Neuronal stem cell (in vitro differentiated cells): ENCODE measurements around the gene EBP.
"Not testable (repeated sequence)": the region's sequence is repeated elsewhere in the genome, so short reads cannot be mapped to it uniquely, and the experiment has no call there.

Experiments used
- DNase-seq: peaks from one replicate; pipeline ENCODE4 v3.0.0-alpha.2; 2013; ENCODE audit warnings: low spot score
- H2AFZ ChIP-seq: one replicate; pipeline ENCODE4 v1.6.1; 2013; ENCODE audit warnings: mild to moderate bottlenecking, low read length, inconsistent platforms
- H2AK5ac ChIP-seq: 2 replicates; pipeline ENCODE4 v1.6.1; 2013; ENCODE audit warnings: low read depth, mild to moderate bottlenecking, inconsistent platforms, low read length, moderate library complexity, mixed read lengths
- H2BK120ac ChIP-seq: 2 replicates; pipeline ENCODE4 v1.6.1; 2013; ENCODE audit warnings: low read depth, mild to moderate bottlenecking, inconsistent platforms, low read length, moderate library complexity, mixed read lengths
- H2BK12ac ChIP-seq: one replicate; pipeline ENCODE4 v1.6.1; 2013; ENCODE audit warnings: low read length, inconsistent platforms
- H2BK15ac ChIP-seq: 2 replicates; pipeline ENCODE4 v1.6.1; 2013; ENCODE audit warnings: mild to moderate bottlenecking, low read length, inconsistent platforms, mixed read lengths
- H2BK5ac ChIP-seq: one replicate; pipeline ENCODE4 v1.6.1; 2013; ENCODE audit warnings: inconsistent platforms, mild to moderate bottlenecking, low read length, moderate library complexity
- H3K14ac ChIP-seq: one replicate; pipeline ENCODE4 v1.6.1; 2013; ENCODE audit warnings: low read length, inconsistent platforms
- H3K18ac ChIP-seq: 2 replicates; pipeline ENCODE4 v1.6.1; 2013; ENCODE audit warnings: low read length, inconsistent platforms
- H3K23ac ChIP-seq: 2 replicates; pipeline ENCODE4 v1.6.1; 2013; ENCODE audit warnings: low read depth, mild to moderate bottlenecking, mixed read lengths, low read length, inconsistent platforms; ENCODE audit not compliant: poor library complexity
- H3K27ac ChIP-seq: replicated peaks from 3 replicates; pipeline ENCODE4 v1.5.1; 2013; ENCODE audit warnings: low read length, inconsistent platforms
- H3K27me3 ChIP-seq, 3 experiments: 2 replicates each; pipeline ENCODE4 v1.6.1; 2013; ENCODE audit warnings: low read length in 3 of 3, mild to moderate bottlenecking in 2 of 3, inconsistent platforms in 1 of 3, low read depth in 1 of 3, mixed read lengths in 1 of 3, moderate library complexity in 1 of 3; ENCODE audit not compliant: control insufficient read depth in 3 of 3, insufficient read depth in 3 of 3
- H3K36me3 ChIP-seq, 2 donors: replicated peaks in 1 of 2; 2 replicates each; pipeline ENCODE4 v1.6.1; 2013; ENCODE audit warnings: low read length in 2 of 2; ENCODE audit not compliant: control insufficient read depth in 2 of 2, insufficient read depth in 2 of 2
- H3K4ac ChIP-seq: 2 replicates; pipeline ENCODE4 v1.6.1; 2013; ENCODE audit warnings: inconsistent platforms, mild to moderate bottlenecking, low read length, moderate library complexity
- H3K4me1 ChIP-seq, 2 donors: 1 replicate in 1 of 2; 2 replicates in 1 of 2; pipeline ENCODE4 v1.6.1; 2013; ENCODE audit warnings: low read length in 2 of 2, low read depth in 1 of 2; ENCODE audit not compliant: control insufficient read depth in 2 of 2, insufficient read depth in 1 of 2
- H3K4me2 ChIP-seq: one replicate; pipeline ENCODE4 v1.6.1; 2013; ENCODE audit warnings: mild to moderate bottlenecking, low read length, inconsistent platforms; ENCODE audit not compliant: insufficient read depth, poor library complexity, severe bottlenecking
- H3K4me3 ChIP-seq, 2 donors: 2 replicates each; pipeline ENCODE4 v1.5.1; 2013; ENCODE audit warnings: low read length in 2 of 2, mild to moderate bottlenecking in 2 of 2, inconsistent platforms in 1 of 2, moderate library complexity in 1 of 2
- H3K79me1 ChIP-seq: one replicate; pipeline ENCODE4 v1.6.1; 2013; ENCODE audit warnings: low read depth, mild to moderate bottlenecking, inconsistent platforms, low read length, moderate library complexity
- H3K9ac ChIP-seq: one replicate; pipeline ENCODE4 v1.6.1; 2013; ENCODE audit warnings: mild to moderate bottlenecking, low read depth, low read length, inconsistent platforms; ENCODE audit not compliant: poor library complexity
- H3K9me3 ChIP-seq, 2 donors: replicated peaks in 1 of 2; 2 replicates each; pipeline versions ENCODE3 to v1.6.1; 2013; ENCODE audit warnings: low read length in 2 of 2, mild to moderate bottlenecking in 2 of 2, inconsistent platforms in 1 of 2, low read depth in 1 of 2, mixed read lengths in 1 of 2, moderate library complexity in 1 of 2; ENCODE audit not compliant: control insufficient read depth in 2 of 2, insufficient read depth in 1 of 2
- H4K8ac ChIP-seq: one replicate; pipeline ENCODE4 v1.6.1; 2013; ENCODE audit warnings: low read depth, mild to moderate bottlenecking, inconsistent platforms, low read length, moderate library complexity
- H4K91ac ChIP-seq: one replicate; pipeline ENCODE4 v1.6.1; 2013; ENCODE audit warnings: low read length, low read depth, mild to moderate bottlenecking, inconsistent platforms; ENCODE audit not compliant: poor library complexity
- WGBS, 2 donors: extraction: QIAGEN DNeasy Blood & Tissue Kit; methylation state at CpG; one replicate each; pipeline ENCODE4 v1.1.7; 2013; ENCODE audit warnings: missing lambda C conversion rate in 2 of 2, mixed read lengths in 1 of 2; ENCODE audit not compliant: insufficient read length in 2 of 2, insufficient replicate concordance in 1 of 2; ENCODE audit errors: extremely low coverage in 2 of 2; 5-methylcytosine and 5-hydroxymethylcytosine counted together

Gene EBP

DNA sequence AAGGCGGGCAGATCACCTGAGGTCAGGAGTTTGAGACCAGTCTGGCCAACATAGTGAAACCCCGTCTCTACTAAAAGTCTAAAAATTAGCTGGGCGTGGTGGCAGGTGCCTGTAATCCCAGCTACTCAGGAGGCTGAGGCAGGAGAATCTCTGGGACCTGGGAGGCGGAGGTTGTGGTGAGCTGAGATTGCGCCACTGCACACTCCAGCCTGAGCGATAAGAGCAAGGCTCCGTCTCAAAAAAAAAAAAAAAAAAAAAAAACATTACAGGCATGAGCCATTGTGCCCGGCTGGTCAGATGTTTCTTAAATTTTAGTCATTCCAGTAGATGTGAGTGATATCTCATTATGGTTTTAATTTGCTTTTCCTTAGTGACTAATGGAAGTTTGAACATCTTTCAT, 4.2 kb downstream of the EBP start:
- H3K36me3 ChIP-seq = peaks cover 16 to 47% of the 10 kb centered on the region in 2 donors
- H3K18ac ChIP-seq, H3K27ac ChIP-seq, H3K4ac ChIP-seq, H2BK120ac ChIP-seq, H2BK5ac ChIP-seq, H2AK5ac ChIP-seq, H3K27me3 ChIP-seq, H2AFZ ChIP-seq, DNase-seq, H2BK15ac ChIP-seq, H3K4me1 ChIP-seq, H4K8ac ChIP-seq, H3K4me3 ChIP-seq, H3K14ac ChIP-seq, H3K23ac ChIP-seq, H3K79me1 ChIP-seq, H2BK12ac ChIP-seq, H3K9me3 ChIP-seq, H4K91ac ChIP-seq, H3K9ac ChIP-seq, H3K4me2 ChIP-seq: not testable (repeated sequence)
- WGBS, 2 donors = no CpG with 5 or more reads among the region's 8 CpGs

GRCh38 chrX:48530736-48531135, 9.1 kb downstream of the EBP start:
- no CpG with 5 or more reads among the region's 3 CpGs for WGBS, 2 donors
- H4K8ac ChIP-seq = no peak overlapping the region

DNA sequence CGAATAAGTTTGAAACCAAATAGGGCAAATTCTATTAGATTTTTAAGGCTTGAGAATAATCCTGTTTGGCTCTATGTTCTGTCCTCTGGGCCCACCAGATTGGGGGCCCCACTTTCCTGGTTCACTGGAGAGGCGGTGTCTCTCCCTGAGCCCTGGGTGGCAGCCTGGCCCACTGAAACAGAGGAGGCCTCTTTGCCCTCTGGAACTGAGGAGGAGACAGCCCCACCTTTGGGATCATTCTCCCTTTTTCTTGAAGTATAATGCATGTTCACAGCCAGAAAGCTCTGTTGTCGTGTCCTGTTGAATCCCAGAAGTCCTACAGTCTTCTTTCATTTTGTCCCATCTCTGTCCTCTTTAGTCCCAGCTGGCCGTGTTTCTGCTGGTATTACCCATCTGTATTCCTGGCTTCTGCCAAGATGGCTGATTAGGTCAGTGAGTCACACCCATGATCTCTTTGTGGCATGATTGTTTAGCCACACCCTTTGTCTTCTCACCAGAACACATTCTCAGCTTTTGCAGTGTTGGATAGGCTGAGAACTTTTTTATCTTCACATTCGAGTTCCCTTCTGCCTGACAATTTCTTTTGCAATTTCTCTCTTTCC, 9.9 kb downstream of the EBP start:
- Histone ChIP-seq H3K79me1 (peaks cover 1% of the 10 kb centered on the region), H3K14ac (no peak overlapping the region), H4K91ac (no peak overlapping the region), H2AFZ (no peak overlapping the region), H3K4me1 (no peaks in the 10 kb centered on the region), H3K27me3 (no peaks in the 10 kb centered on the region), H4K8ac (no peak overlapping the region), H3K9ac (no peak overlapping the region), H3K27ac (no peak overlapping the region), H3K4me2 (no peak overlapping the region), H2BK5ac (no peak overlapping the region), H2BK15ac (no peak overlapping the region), H3K4ac (no peak overlapping the region), H3K4me3 (no peak overlapping the region), H3K18ac (no peak overlapping the region), H2BK120ac (no peak overlapping the region), H3K36me3 (peaks cover 12 to 28% of the 10 kb centered on the region in 2 donors), H2BK12ac (no peak overlapping the region), H3K23ac (no peak overlapping the region), H3K9me3 (no peaks in the 10 kb centered on the region), H2AK5ac (no peak overlapping the region)
- no peak for DNase-seq
- WGBS, 2 donors = no CpG with 5 or more reads among the region's 5 CpGs

More at GRCh38 chrX:48530736-48531135, 9.1 kb downstream of the EBP start:
- peaks cover 13 to 33% of the 10 kb centered on the region in 2 donors for H3K36me3 ChIP-seq
- DNase-seq = no peak
- no peak overlapping the region for H3K18ac ChIP-seq
- H3K4me2 ChIP-seq = no peak overlapping the region
- H3K9ac ChIP-seq = no peak overlapping the region
- no peak overlapping the region for H3K27ac ChIP-seq
- no peak overlapping the region for H2AK5ac ChIP-seq
- H2BK12ac ChIP-seq = no peak overlapping the region
- H3K27me3 ChIP-seq = no peaks in the 10 kb centered on the region
- no peak overlapping the region for H3K4ac ChIP-seq
- H2BK5ac ChIP-seq = no peak overlapping the region
- no peaks in the 10 kb centered on the region for H3K4me1 ChIP-seq
- no peak overlapping the region for H3K14ac ChIP-seq
- H2AFZ ChIP-seq = no peak overlapping the region
- no peak overlapping the region for H2BK120ac ChIP-seq
- no peak overlapping the region for H4K91ac ChIP-seq
- peaks cover 1% of the 10 kb centered on the region for H3K79me1 ChIP-seq
- no peak overlapping the region for H3K23ac ChIP-seq
- no peak overlapping the region for H3K4me3 ChIP-seq
- no peak overlapping the region for H2BK15ac ChIP-seq
- H3K9me3 ChIP-seq = no peaks in the 10 kb centered on the region

GRCh38 chrX:48532161-48532560, 10.6 kb downstream of the EBP start:
- Histone ChIP-seq H3K27ac (no peak overlapping the region), H3K23ac (no peak overlapping the region), H2AFZ (no peak overlapping the region), H3K36me3 (peaks cover 5 to 21% of the 10 kb centered on the region in 2 donors), H3K18ac (no peak overlapping the region), H4K8ac (no peak overlapping the region), H3K27me3 (no peaks in the 10 kb centered on the region), H3K79me1 (no peaks in the 10 kb centered on the region), H2BK15ac (no peak overlapping the region), H3K4me3 (no peak overlapping the region), H2BK120ac (no peak overlapping the region), H3K4me1 (no peaks in the 10 kb centered on the region), H3K4me2 (no peak overlapping the region), H3K14ac (no peak overlapping the region), H3K9ac (no peak overlapping the region), H2BK5ac (no peak overlapping the region), H3K9me3 (no peaks in the 10 kb centered on the region), H3K4ac (no peak overlapping the region), H2BK12ac (no peak overlapping the region), H4K91ac (no peak overlapping the region), H2AK5ac (no peak overlapping the region)
- no CpG with 5 or more reads among the region's 1 CpG for WGBS, 2 donors
- DNase-seq = no peak
